GM06990 (cell line): Measurements from ENCODE around the gene VANGL1.

ENCODE experiments used
- DNase-seq: peaks from one replicate; pipeline ENCODE4 v3.0.0-alpha.2; 2011; ENCODE audit not compliant: insufficient read length; ENCODE audit errors: extremely low read depth
- H3K27me3 ChIP-seq: replicated peaks from 2 replicates; pipeline ENCODE4 v1.6.0; 2011; ENCODE audit warnings: low read length; ENCODE audit not compliant: control insufficient read depth, insufficient read depth
- H3K36me3 ChIP-seq: 2 replicates; pipeline ENCODE4 v1.5.1; 2011; ENCODE audit warnings: low read length; ENCODE audit not compliant: control insufficient read depth, insufficient read depth
- H3K4me3 ChIP-seq: replicated peaks from 2 replicates; pipeline ENCODE4 v1.5.1; 2011; ENCODE audit warnings: low read depth, mild to moderate bottlenecking, control low read depth, low read length
- CTCF ChIP-seq: IDR thresholded peaks from 2 replicates; pipeline ENCODE4 v1.5.1; 2011; ENCODE audit warnings: low read length, control low read depth, mild to moderate bottlenecking, inconsistent platforms; ENCODE audit not compliant: insufficient read depth, poor library complexity, severe bottlenecking

VANGL1 gene

DNA sequence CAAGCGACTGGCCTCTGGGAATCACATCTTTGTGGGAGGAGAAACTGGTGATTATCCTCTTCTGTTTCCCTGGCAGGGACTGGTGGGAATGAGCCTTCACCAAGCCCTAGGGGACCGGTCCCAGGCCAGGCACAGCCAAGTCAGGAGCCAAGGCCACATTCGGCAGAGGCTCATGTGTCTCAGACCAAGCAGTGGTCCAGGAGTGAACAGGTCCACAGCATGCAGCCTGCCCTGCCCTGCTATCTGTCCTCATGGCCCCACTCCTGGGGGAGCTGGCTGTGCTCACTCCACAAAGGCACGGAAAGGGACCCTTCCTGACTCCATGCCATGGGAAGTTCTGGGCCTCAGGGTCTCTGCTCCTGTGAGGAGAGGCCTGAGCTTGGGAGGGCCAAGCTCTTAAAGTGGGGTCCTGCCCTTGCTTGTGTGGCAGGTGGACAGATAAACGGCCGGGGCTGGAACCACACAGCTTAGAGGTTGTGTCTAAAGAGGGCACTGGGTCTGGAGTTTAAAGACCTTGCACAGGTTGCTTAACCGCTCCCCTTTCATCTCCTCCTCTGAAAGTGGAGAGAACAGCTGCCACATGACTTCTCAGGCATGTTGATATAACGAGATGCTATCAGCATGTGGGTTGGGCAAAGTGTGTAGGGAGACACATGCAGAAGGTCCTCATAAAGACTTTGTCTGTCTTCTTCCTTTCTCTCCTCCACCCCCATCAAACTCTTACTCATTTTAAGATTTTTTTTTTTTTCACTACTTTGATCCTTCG is 69.3 kb downstream of the VANGL1 start:
- H3K36me3 ChIP-seq: no peaks in the 10 kb centered on the region
- no peak for TF ChIP-seq CTCF
- H3K27me3 ChIP-seq: peaks cover 2% of the 10 kb centered on the region
- H3K4me3 ChIP-seq: no peak overlapping the region
- no peak for DNase-seq

GRCh38 chr1:115712911-115713609 is 71.3 kb downstream of the VANGL1 start:
- H3K4me3 ChIP-seq: no peak overlapping the region
- TF ChIP-seq CTCF: no peak
- peaks cover 2% of the 10 kb centered on the region for H3K27me3 ChIP-seq
- no peak for DNase-seq
- H3K36me3 ChIP-seq: no peaks in the 10 kb centered on the region

DNA sequence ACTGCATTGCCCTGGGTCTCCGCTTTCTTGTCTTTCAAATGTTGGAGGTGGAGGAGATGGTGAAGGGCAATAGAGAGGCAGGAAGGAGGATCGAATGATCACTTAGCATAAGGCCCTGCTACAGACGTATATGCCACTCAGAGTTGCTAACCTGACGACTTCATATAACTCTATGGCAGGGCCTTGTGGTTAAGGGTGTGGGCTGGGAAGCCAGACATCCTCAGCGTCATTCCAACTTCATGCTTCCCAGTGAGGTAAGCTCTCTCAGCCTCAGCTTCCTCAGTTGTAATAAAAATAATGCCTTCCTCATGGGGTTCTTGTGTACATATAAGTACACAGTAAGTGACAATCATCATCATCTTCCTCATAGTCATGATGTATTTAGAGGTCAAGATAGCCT is 72.1 kb downstream of the VANGL1 start:
- Histone ChIP-seq H3K36me3 (no peaks in the 10 kb centered on the region), H3K4me3 (no peak overlapping the region), H3K27me3 (peaks cover 2% of the 10 kb centered on the region)
- TF ChIP-seq CTCF: no peak
- DNase-seq: no peak

DNA sequence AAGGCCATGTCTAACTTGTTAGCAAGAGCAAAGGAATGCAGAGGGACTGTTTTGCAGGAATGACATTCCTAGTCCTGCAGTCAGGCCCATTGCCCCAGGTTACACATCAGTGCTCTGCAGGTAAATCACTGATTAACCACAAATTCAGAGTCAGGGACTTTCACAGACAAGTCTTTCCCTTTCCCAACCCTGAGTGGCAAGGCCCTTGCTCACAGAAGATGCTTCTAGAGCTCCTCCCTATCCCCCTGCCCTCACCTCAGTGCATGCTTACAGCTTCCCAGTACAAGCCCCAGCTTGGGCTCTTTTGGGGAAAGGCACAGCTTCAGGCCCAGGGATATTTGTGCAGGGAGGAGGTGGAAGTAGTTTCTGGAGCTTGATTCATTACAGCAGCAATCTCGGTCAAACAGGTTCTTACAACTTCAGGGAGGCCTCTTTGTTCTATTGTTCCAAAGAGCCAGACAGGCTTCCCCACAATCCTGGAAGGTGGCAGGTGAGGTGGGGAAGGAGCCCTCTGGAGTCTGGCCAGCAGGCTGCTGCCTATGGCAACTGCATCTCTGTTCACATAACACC is 72.9 kb downstream of the VANGL1 start:
- TF ChIP-seq CTCF: no peak
- DNase-seq: no peak
- H3K36me3 ChIP-seq: no peaks in the 10 kb centered on the region
- peaks cover 2% of the 10 kb centered on the region for H3K27me3 ChIP-seq
- no peak overlapping the region for H3K4me3 ChIP-seq

DNA sequence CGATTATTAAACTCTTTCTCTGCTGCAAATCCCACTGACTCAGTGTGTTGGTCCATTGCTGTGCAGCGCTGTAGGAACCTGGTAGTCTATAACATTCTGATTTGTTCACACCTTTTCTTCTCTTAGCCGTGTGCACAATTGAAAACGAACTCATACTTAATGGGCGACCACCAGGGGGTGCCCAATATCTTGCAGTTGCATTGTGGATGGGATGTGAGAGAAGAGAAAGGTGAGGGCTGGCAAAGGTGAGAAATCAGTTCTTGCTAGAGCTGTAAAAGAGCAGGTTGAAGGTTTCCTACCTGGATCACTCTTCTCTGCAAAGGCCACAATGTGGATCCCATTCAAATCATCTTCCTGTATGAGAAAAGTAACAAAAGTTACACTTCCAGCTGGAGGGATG is 75.8 kb downstream of the VANGL1 start:
- TF ChIP-seq CTCF: peak; percentile 53
- no peak for DNase-seq
- Histone ChIP-seq H3K27me3 (no peaks in the 10 kb centered on the region), H3K36me3 (no peaks in the 10 kb centered on the region), H3K4me3 (no peak overlapping the region)
